Stimulated activated CD8-positive, alpha-beta memory T cell treated with anti-CD3 and anti-CD28 coated beads, Interleukin-4, amount 100 ng/mL, for 48 hours (primary cell): ENCODE data around the gene SOAT2.
"Not testable (repeated sequence)": the region's sequence is repeated elsewhere in the genome, so short reads cannot be mapped to it uniquely, and the experiment has no call there.

Experiments used
- DNase-seq: peaks from one replicate; pipeline ENCODE4 v3.0.0-alpha.2; 2020

Gene SOAT2

GRCh38 chr12:53112431-53112830, 9.1 kb downstream of the SOAT2 start:
- DNase-seq, result not testable (repeated sequence)

GRCh38 chr12:53113136-53113705, 9.9 kb downstream of the SOAT2 start:
- no peak for DNase-seq

GRCh38 chr12:53113951-53114350, 10.7 kb downstream of the SOAT2 start:
- no peak for DNase-seq

GRCh38 chr12:53115112-53115890, 12.0 kb downstream of the SOAT2 start:
- peak; percentile 40 for DNase-seq

- no peak for DNase-seq
Observed at GRCh38 chr12:53115891-53116648, 12.8 kb downstream of the SOAT2 start.

GRCh38 chr12:53118751-53119300, 15.5 kb downstream of the SOAT2 start:
- no peak for DNase-seq

- no peak for DNase-seq
Observed at GRCh38 chr12:53120685-53121525, 17.6 kb downstream of the SOAT2 start.

GRCh38 chr12:53122961-53123468, 19.7 kb downstream of the SOAT2 start:
- DNase-seq, result no peak

GRCh38 chr12:53123578-53124351, 20.5 kb downstream of the SOAT2 start:
- no peak for DNase-seq

- DNase-seq, result no peak
Observed at GRCh38 chr12:53124352-53124723, 21.1 kb downstream of the SOAT2 start.

GRCh38 chr12:53127169-53127568, 23.9 kb downstream of the SOAT2 start:
- DNase-seq, result no peak

GRCh38 chr12:53128780-53129569, 25.7 kb downstream of the SOAT2 start:
- DNase-seq, result no peak

- no peak for DNase-seq
Observed at GRCh38 chr12:53131844-53132243, 28.6 kb downstream of the SOAT2 start.

GRCh38 chr12:53133722-53134121, 30.4 kb downstream of the SOAT2 start:
- no peak for DNase-seq

- DNase-seq, result no peak
Observed at GRCh38 chr12:53143355-53143754, 40.1 kb downstream of the SOAT2 start.

- DNase-seq, result no peak
Observed at GRCh38 chr12:53145383-53146260, 42.3 kb downstream of the SOAT2 start.

- no peak for DNase-seq
Observed at GRCh38 chr12:53147181-53147580, 43.9 kb downstream of the SOAT2 start.

GRCh38 chr12:53147653-53148052, 44.4 kb downstream of the SOAT2 start:
- DNase-seq, result no peak

GRCh38 chr12:53151039-53151438, 47.8 kb downstream of the SOAT2 start:
- DNase-seq, result no peak

- DNase-seq, result no peak
Observed at GRCh38 chr12:53152390-53152789, 49.1 kb downstream of the SOAT2 start.
